GM19455 (cell line): ENCODE measurements around the gene IQGAP3.

Source experiments
- ATAC-seq: cut with Tn5 transposase; IDR thresholded peaks from one replicate; pipeline ENCODE4 v1.9.1; 2021; ENCODE audit not compliant: unreplicated experiment

Gene IQGAP3

GRCh38 chr1:156486421-156487344 lies 85.7 kb downstream of the IQGAP3 start:
- no peak for ATAC-seq

GRCh38 chr1:156485984-156486383 lies 86.4 kb downstream of the IQGAP3 start:
- ATAC-seq, result no peak

- no peak for ATAC-seq
Measured at GRCh38 chr1:156484480-156485058, 87.8 kb downstream of the IQGAP3 start.

- ATAC-seq, result no peak
Measured at GRCh38 chr1:156483397-156483796, 89.0 kb downstream of the IQGAP3 start.

- ATAC-seq, result no peak
Measured at GRCh38 chr1:156482276-156482675, 90.1 kb downstream of the IQGAP3 start.

- ATAC-seq, result no peak
Measured at GRCh38 chr1:156481527-156481926, 90.8 kb downstream of the IQGAP3 start.

GRCh38 chr1:156480411-156481192 lies 91.8 kb downstream of the IQGAP3 start:
- ATAC-seq, result peak; percentile 58

- ATAC-seq, result no peak
Measured at GRCh38 chr1:156480016-156480370, 92.4 kb downstream of the IQGAP3 start.

- no peak for ATAC-seq
Measured at GRCh38 chr1:156479093-156480015, 93.0 kb downstream of the IQGAP3 start.

- no peak for ATAC-seq
Measured at GRCh38 chr1:156478250-156478627, 94.1 kb downstream of the IQGAP3 start.

- ATAC-seq, result no peak
Measured at GRCh38 chr1:156477526-156478249, 94.7 kb downstream of the IQGAP3 start.

- no peak for ATAC-seq
Measured at GRCh38 chr1:156476501-156477298, 95.7 kb downstream of the IQGAP3 start.

- no peak for ATAC-seq
Measured at GRCh38 chr1:156475568-156476500, 96.5 kb downstream of the IQGAP3 start.
